Measurements from ENCODE around the gene WNT3.
A peak's percentile ranks its signal among the peaks of the same experiment; 100 is the strongest.
"Not testable (repeated sequence)": the region's sequence is repeated elsewhere in the genome, so short reads cannot be mapped to it uniquely, and the experiment has no call there.

Gene WNT3

GRCh38 chr17:46780003-46780373 is 38.5 kb downstream of the WNT3 start:
- no peak for DNase-seq

- DNase-seq = no peak
Observed at GRCh38 chr17:46777943-46778915, 40.3 kb downstream of the WNT3 start.

GRCh38 chr17:46776298-46777005 is 42.0 kb downstream of the WNT3 start:
- no peak for DNase-seq

GRCh38 chr17:46774108-46774737 is 44.3 kb downstream of the WNT3 start:
- DNase-seq = peak in 1 of 2 experiments; percentile 9

GRCh38 chr17:46773676-46774075 is 44.8 kb downstream of the WNT3 start:
- no peak for DNase-seq

- no peak for DNase-seq
Observed at GRCh38 chr17:46773221-46773605, 45.3 kb downstream of the WNT3 start.

- DNase-seq = no peak
Observed at GRCh38 chr17:46772475-46773220, 45.8 kb downstream of the WNT3 start.

GRCh38 chr17:46771561-46772474 is 46.7 kb downstream of the WNT3 start:
- DNase-seq = peak in 1 of 2 experiments; percentile 34

GRCh38 chr17:46770818-46771560 is 47.5 kb downstream of the WNT3 start:
- DNase-seq = peak in 1 of 2 experiments; percentile 50

- no peak for DNase-seq
Observed at GRCh38 chr17:46770439-46770817, 48.1 kb downstream of the WNT3 start.

GRCh38 chr17:46769531-46770438 is 48.7 kb downstream of the WNT3 start:
- DNase-seq = no peak

GRCh38 chr17:46768896-46769295 is 49.6 kb downstream of the WNT3 start:
- DNase-seq = not testable (repeated sequence)

- DNase-seq = no peak
Observed at GRCh38 chr17:46768540-46768870, 50.0 kb downstream of the WNT3 start.

- no peak for DNase-seq
Observed at GRCh38 chr17:46766493-46767491, 51.7 kb downstream of the WNT3 start.

- no peak for DNase-seq
Observed at GRCh38 chr17:46765453-46765852, 53.0 kb downstream of the WNT3 start.

GRCh38 chr17:46764709-46765401 is 53.6 kb downstream of the WNT3 start:
- DNase-seq = peak; percentile 33 to 74

- DNase-seq = no peak
Observed at GRCh38 chr17:46764000-46764708, 54.3 kb downstream of the WNT3 start.

Measured in NCI-H446 (cell line).